ENCODE data around the gene SLFN5.
A peak's percentile ranks its signal among the peaks of the same experiment; 100 is the strongest.
"Not testable (repeated sequence)": the region's sequence is repeated elsewhere in the genome, so short reads cannot be mapped to it uniquely, and the experiment has no call there.

SLFN5 gene

GRCh38 chr17:35291802-35292201 lies 48.9 kb downstream of the SLFN5 start:
- peak; percentile 88 for DNase-seq (ENCODE audit: low read depth)

- peak; percentile 33 for DNase-seq (ENCODE audit: low read depth)
Measured at GRCh38 chr17:35293151-35293847, 50.4 kb downstream of the SLFN5 start.

- peak; percentile 77 for DNase-seq (ENCODE audit: low read depth)
Measured at GRCh38 chr17:35294756-35295155, 51.9 kb downstream of the SLFN5 start.

- DNase-seq (ENCODE audit: low read depth) = no peak
Measured at GRCh38 chr17:35295686-35296085, 52.8 kb downstream of the SLFN5 start.

- DNase-seq (ENCODE audit: low read depth) = no peak
Measured at GRCh38 chr17:35297666-35298065, 54.8 kb downstream of the SLFN5 start.

GRCh38 chr17:35298639-35299038 lies 55.8 kb downstream of the SLFN5 start:
- DNase-seq (ENCODE audit: low read depth) = no peak

GRCh38 chr17:35299135-35299534 lies 56.3 kb downstream of the SLFN5 start:
- peak; percentile 59 for DNase-seq (ENCODE audit: low read depth)

GRCh38 chr17:35309345-35309744 lies 66.5 kb downstream of the SLFN5 start:
- DNase-seq (ENCODE audit: low read depth) = not testable (repeated sequence)

- DNase-seq (ENCODE audit: low read depth) = no peak
Measured at GRCh38 chr17:35312346-35312745, 69.5 kb downstream of the SLFN5 start.

- DNase-seq (ENCODE audit: low read depth) = peak; percentile 74
Measured at GRCh38 chr17:35312790-35313711, 70.2 kb downstream of the SLFN5 start.

GRCh38 chr17:35313875-35314409 lies 71.1 kb downstream of the SLFN5 start:
- DNase-seq (ENCODE audit: low read depth) = no peak

GRCh38 chr17:35314415-35315216 lies 71.7 kb downstream of the SLFN5 start:
- no peak for DNase-seq (ENCODE audit: low read depth)

- DNase-seq (ENCODE audit: low read depth) = peak; percentile 82
Measured at GRCh38 chr17:35315283-35315682, 72.4 kb downstream of the SLFN5 start.

- DNase-seq (ENCODE audit: low read depth) = no peak
Measured at GRCh38 chr17:35315971-35316370, 73.1 kb downstream of the SLFN5 start.

GRCh38 chr17:35322749-35323148 lies 79.9 kb downstream of the SLFN5 start:
- no peak for DNase-seq (ENCODE audit: low read depth)

Data from fibroblast of gingiva (primary cell).